ENCODE measurements around the gene CDKN2B-AS1. TPM values are rescaled to one million over a fixed set of nuclear protein-coding genes. Genes with fewer than 3 reads are reported as not detected.

CDKN2B-AS1 gene
- total RNA-seq, 1 donor from 2014 or later = 1.4 TPM

- no peak for DNase-seq
- ATAC-seq (ENCODE audit: low read depth) = no peak
- Mint-ChIP-seq H3K9me3 (no peaks in the 10 kb centered on the region), H3K36me3 (ENCODE audit: low read depth) (no peaks in the 10 kb centered on the region), H3K4me1 (no peaks in the 10 kb centered on the region), H3K27ac (no peak overlapping the region), H3K27me3 (no peaks in the 10 kb centered on the region), H3K4me3 (no peak overlapping the region)
- TF ChIP-seq CTCF (IDR thresholded peaks at IDR 0.05) = no peak
- POLR2A ChIA-PET = no interaction called here
- CTCF ChIA-PET = interaction anchor here (0.8 to 6.7 kb wide), 8 partner anchors 13 to 328 kb away, joined by 3 to 112 read pairs (median 11); partner anchors contain the start of gene CDKN2B
- intact Hi-C loops (cut with micrococcal nuclease) = no loop called here
These were observed 42.5 kb downstream of the CDKN2B-AS1 start for GRCh38 chr9:22036866-22037626.

GRCh38 chr9:22037954-22038690, 43.5 kb downstream of the CDKN2B-AS1 start:
- Mint-ChIP-seq H3K9me3 (no peaks in the 10 kb centered on the region), H3K36me3 (ENCODE audit: low read depth) (no peaks in the 10 kb centered on the region), H3K4me1 (no peaks in the 10 kb centered on the region), H3K27ac (no peak overlapping the region), H3K27me3 (no peaks in the 10 kb centered on the region), H3K4me3 (no peak overlapping the region)
- ChIA-PET POLR2A (no interaction called here), CTCF (interaction anchor here (1.0 to 6.7 kb wide), 11 partner anchors 8 to 414 kb away, joined by 3 to 112 read pairs (median 8); partner anchors contain the start of gene CDKN2B)
- ATAC-seq (ENCODE audit: low read depth) (no peak), DNase-seq (no peak)
- intact Hi-C loops (cut with micrococcal nuclease) = loop anchor here (1.0 to 2.0 kb wide), 5 partner anchors 29 to 414 kb away; partner anchors contain the start of gene CDKN2B
- no peak for TF ChIP-seq CTCF (IDR thresholded peaks at IDR 0.05)

- ChIA-PET CTCF (interaction anchor here (0.8 to 6.7 kb wide), 9 partner anchors 9 to 413 kb away, joined by 3 to 112 read pairs (median 4); partner anchors contain the start of genes CDKN2A, CDKN2B and CDKN2B-AS1), POLR2A (interaction anchor here (0.5 kb wide), 1 partner anchor 330 kb away, joined by 6 read pairs; no protein-coding TSS in a partner anchor)
- no peak overlapping the region for H3K4me3 Mint-ChIP-seq
- no peak for TF ChIP-seq CTCF (IDR thresholded peaks at IDR 0.05)
- H3K9me3 Mint-ChIP-seq = no peaks in the 10 kb centered on the region
- no peak for DNase-seq
- H3K27me3 Mint-ChIP-seq = no peaks in the 10 kb centered on the region
- intact Hi-C loops (cut with micrococcal nuclease) = loop anchor here (2.0 kb wide), 2 partner anchors 30 to 206 kb away; partner anchors contain the start of gene CDKN2B
- no peak for ATAC-seq (ENCODE audit: low read depth)
- H3K36me3 Mint-ChIP-seq (ENCODE audit: low read depth) = no peaks in the 10 kb centered on the region
- no peak overlapping the region for H3K27ac Mint-ChIP-seq
- H3K4me1 Mint-ChIP-seq = no peaks in the 10 kb centered on the region
These were observed 44.7 kb downstream of the CDKN2B-AS1 start for GRCh38 chr9:22039258-22039657.

- TF ChIP-seq CTCF (IDR thresholded peaks at IDR 0.05) = no peak
- Mint-ChIP-seq H3K36me3 (ENCODE audit: low read depth) (no peaks in the 10 kb centered on the region), H3K4me1 (no peaks in the 10 kb centered on the region), H3K4me3 (no peak overlapping the region), H3K9me3 (no peaks in the 10 kb centered on the region), H3K27me3 (no peaks in the 10 kb centered on the region), H3K27ac (no peak overlapping the region)
- DNase-seq = no peak
- POLR2A ChIA-PET = no interaction called here
- ATAC-seq (ENCODE audit: low read depth) = no peak
- CTCF ChIA-PET = interaction anchor here (6.7 kb wide), 1 partner anchor 229 kb away, joined by 112 read pairs; no protein-coding TSS in a partner anchor
- intact Hi-C loops (cut with micrococcal nuclease) = no loop called here
These were observed 46.2 kb downstream of the CDKN2B-AS1 start for GRCh38 chr9:22040760-22041159.

- intact Hi-C loops (cut with micrococcal nuclease) = no loop called here
- Mint-ChIP-seq H3K4me3 (no peak overlapping the region), H3K27ac (no peak overlapping the region), H3K4me1 (no peaks in the 10 kb centered on the region), H3K36me3 (ENCODE audit: low read depth) (no peaks in the 10 kb centered on the region), H3K9me3 (no peaks in the 10 kb centered on the region), H3K27me3 (no peaks in the 10 kb centered on the region)
- ATAC-seq (ENCODE audit: low read depth) = no peak
- no peak for DNase-seq
- no peak for TF ChIP-seq CTCF (IDR thresholded peaks at IDR 0.05)
- POLR2A ChIA-PET = no interaction called here
- CTCF ChIA-PET = interaction anchor here (1.2 to 6.7 kb wide), 2 partner anchors 10 to 230 kb away, joined by 3 to 112 read pairs; no protein-coding TSS in a partner anchor
These were observed 46.8 kb downstream of the CDKN2B-AS1 start for GRCh38 chr9:22041344-22041743.

Data from activated B cell treated with CpG ODN at 0.5 μM for 24 hours (primary cell).